IPS DF 6.9 (cell line): Measurements from ENCODE around the gene KRT86.
"Not testable (repeated sequence)": the region's sequence is repeated elsewhere in the genome, so short reads cannot be mapped to it uniquely, and the experiment has no call there.

Experiments used
- DNase-seq: peaks from one replicate; pipeline ENCODE4 v3.0.0-alpha.2; 2013; ENCODE audit warnings: low read depth, low spot score
- H3K27ac ChIP-seq: one replicate; pipeline ENCODE4 v1.5.1; 2013; ENCODE audit warnings: low read length, control low read depth
- H3K27me3 ChIP-seq: 2 replicates; pipeline ENCODE4 v1.6.1; 2013; ENCODE audit warnings: mild to moderate bottlenecking, low read length; ENCODE audit not compliant: control insufficient read depth, insufficient read depth
- H3K36me3 ChIP-seq: 2 replicates; pipeline ENCODE4 v1.6.1; 2013; ENCODE audit warnings: low read length; ENCODE audit not compliant: control insufficient read depth, insufficient read depth
- H3K4me1 ChIP-seq: 2 replicates; pipeline ENCODE4 v1.6.1; 2013; ENCODE audit warnings: low read length; ENCODE audit not compliant: control insufficient read depth, insufficient read depth
- H3K4me3 ChIP-seq: 2 replicates; pipeline ENCODE4 v1.5.1; 2013; ENCODE audit warnings: mild to moderate bottlenecking, low read length
- H3K9me3 ChIP-seq: 2 replicates; pipeline ENCODE4 v1.6.1; 2013; ENCODE audit warnings: low read length, inconsistent platforms; ENCODE audit not compliant: control insufficient read depth, insufficient read depth
- WGBS: extraction: QIAGEN DNeasy Blood & Tissue Kit; methylation state at CpG from one replicate; pipeline ENCODE4 v1.1.7; 2013; ENCODE audit warnings: mixed read lengths, missing lambda C conversion rate; ENCODE audit not compliant: insufficient read length, insufficient coverage; 5-methylcytosine and 5-hydroxymethylcytosine counted together

KRT86 gene

GRCh38 chr12:52245962-52246569 lies 28.4 kb upstream of the KRT86 start:
- peaks cover 4% of the 10 kb centered on the region; the same call in 1 of the 2 replicates for H3K4me1 ChIP-seq
- DNase-seq: no peak
- no peaks in the 10 kb centered on the region for H3K9me3 ChIP-seq
- no peak overlapping the region for H3K27ac ChIP-seq
- H3K27me3 ChIP-seq: peaks cover 3% of the 10 kb centered on the region; the same call in 1 of the 2 replicates
- no peak overlapping the region for H3K4me3 ChIP-seq
- no peaks in the 10 kb centered on the region for H3K36me3 ChIP-seq
- no CpG with 5 or more reads among the region's 7 CpGs for WGBS

DNA sequence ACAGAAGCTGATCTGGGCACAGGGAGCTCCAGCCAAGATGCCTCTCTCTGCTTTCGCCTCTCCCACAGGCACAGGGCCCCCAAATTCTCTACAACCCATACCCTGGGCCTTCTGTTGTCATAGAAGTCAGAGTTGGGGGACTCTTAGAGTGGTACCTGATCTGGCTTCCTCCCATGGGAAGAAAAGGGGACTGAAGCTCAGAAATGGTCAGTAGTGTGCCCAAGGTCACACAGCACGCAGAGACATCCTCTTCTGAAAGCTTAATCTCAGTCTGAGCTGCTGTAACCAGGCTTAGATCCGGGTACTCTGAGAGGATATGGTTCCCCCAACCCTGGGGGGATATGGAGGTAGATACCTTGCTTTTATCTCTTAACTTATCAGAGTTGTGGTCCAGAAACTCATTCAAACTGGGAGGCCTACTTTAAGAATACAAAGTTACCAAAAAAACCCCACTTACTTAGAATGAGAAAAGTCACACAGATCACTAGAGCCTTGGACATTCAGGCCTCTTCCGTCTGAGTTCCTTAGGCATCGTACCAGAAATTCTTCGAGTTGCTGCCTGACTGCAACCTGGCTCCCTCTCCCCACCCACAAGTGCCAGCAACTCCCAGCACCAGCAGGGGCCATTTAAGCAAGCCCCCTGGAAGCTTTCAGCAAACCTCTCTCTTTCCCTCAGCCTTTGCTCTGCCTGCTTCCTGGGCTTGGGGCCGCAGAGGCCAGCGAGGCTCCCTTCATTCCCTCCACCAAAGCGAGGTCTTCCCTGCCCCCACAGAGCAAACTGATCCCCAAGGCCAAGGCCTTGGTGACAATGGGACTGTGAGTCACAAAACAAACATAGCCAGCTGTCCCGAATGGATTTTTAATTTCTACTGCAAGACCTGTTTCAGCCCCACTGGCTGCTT lies 27.5 kb upstream of the KRT86 start:
- no CpG with 5 or more reads among the region's 10 CpGs for WGBS
- no peak overlapping the region for H3K27ac ChIP-seq
- no peaks in the 10 kb centered on the region for H3K9me3 ChIP-seq
- DNase-seq: no peak
- H3K27me3 ChIP-seq: peaks cover 3% of the 10 kb centered on the region; the same call in 1 of the 2 replicates
- H3K36me3 ChIP-seq: no peaks in the 10 kb centered on the region
- H3K4me3 ChIP-seq: no peak overlapping the region
- peaks cover 4% of the 10 kb centered on the region; the same call in 1 of the 2 replicates for H3K4me1 ChIP-seq

DNA sequence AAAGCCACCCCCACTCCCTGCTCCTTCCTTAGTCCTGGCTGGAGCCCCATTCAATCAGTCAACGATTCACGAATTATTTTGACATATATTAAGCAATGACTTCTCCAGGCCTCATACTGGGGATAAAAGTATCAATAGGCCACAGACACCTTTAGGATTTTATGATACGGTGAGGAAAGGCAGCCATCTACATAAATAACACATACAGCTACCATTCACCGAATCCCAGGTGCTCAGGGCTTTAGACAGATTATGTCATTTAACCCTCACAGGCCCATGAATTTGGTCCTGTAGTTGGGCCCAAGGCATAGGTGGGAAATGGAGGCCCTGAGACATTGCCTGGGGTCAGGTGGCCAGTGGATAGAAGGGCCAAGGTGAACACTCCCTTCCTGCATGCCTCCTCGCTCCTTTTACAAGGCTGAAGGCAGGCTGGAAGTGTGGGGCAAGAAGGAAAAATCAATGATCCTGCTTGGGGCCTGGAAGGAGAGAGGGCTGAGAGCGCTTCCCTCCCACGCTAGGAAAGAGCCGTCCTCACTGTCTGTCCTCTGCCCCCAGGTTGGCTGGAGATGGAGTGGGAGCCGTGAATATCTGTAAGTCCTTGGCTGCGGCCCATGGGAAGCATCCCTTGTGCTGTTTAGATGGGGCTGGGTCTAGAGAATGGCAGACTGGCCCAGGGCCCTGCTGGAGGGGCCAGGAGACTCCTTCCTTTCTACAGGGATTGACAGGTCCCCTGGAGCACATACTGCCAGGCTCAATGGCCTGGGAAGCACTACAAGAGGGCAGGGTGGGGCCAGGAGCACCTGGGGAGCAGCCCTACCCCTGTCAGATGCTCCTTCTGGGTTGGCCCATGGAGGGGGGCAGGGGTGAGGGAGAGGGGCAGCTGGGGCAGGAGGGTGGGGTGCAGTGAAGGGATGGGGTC lies 26.6 kb upstream of the KRT86 start:
- H3K4me1 ChIP-seq: peaks cover 4% of the 10 kb centered on the region; the same call in 1 of the 2 replicates
- no CpG with 5 or more reads among the region's 10 CpGs for whole genome bisulfite sequencing
- H3K36me3 ChIP-seq: no peaks in the 10 kb centered on the region
- no peak overlapping the region for H3K27ac ChIP-seq
- H3K9me3 ChIP-seq: no peaks in the 10 kb centered on the region
- H3K27me3 ChIP-seq: peaks cover 3% of the 10 kb centered on the region; the same call in 1 of the 2 replicates
- no peak overlapping the region for H3K4me3 ChIP-seq
- no peak for DNase-seq

- peaks cover 3% of the 10 kb centered on the region; the same call in 1 of the 2 replicates for H3K27me3 ChIP-seq
- no peak overlapping the region for H3K27ac ChIP-seq
- H3K4me3 ChIP-seq: no peak overlapping the region; the same call in 1 of the 2 replicates
- H3K4me1 ChIP-seq: peaks cover 3% of the 10 kb centered on the region; the same call in 1 of the 2 replicates
- no peaks in the 10 kb centered on the region for H3K36me3 ChIP-seq
- H3K9me3 ChIP-seq: no peaks in the 10 kb centered on the region
- WGBS: no CpG with 5 or more reads among the region's 18 CpGs
- no peak for DNase-seq
Observed at GRCh38 chr12:52248541-52249461, 25.6 kb upstream of the KRT86 start.

- no CpG with 5 or more reads among the region's 2 CpGs for WGBS
Observed at GRCh38 chr12:52249511-52250047, 24.9 kb upstream of the KRT86 start.

GRCh38 chr12:52250048-52250990 lies 24.1 kb upstream of the KRT86 start:
- WGBS: no CpG with 5 or more reads among the region's 52 CpGs

More at GRCh38 chr12:52249511-52250047, 24.9 kb upstream of the KRT86 start:
- peaks cover 3% of the 10 kb centered on the region; the same call in 1 of the 2 replicates for H3K27me3 ChIP-seq
- H3K4me3 ChIP-seq: no peak overlapping the region
- peaks cover 1% of the 10 kb centered on the region; the same call in 1 of the 2 replicates for H3K4me1 ChIP-seq
- no peak for DNase-seq
- H3K9me3 ChIP-seq: no peaks in the 10 kb centered on the region
- no peaks in the 10 kb centered on the region for H3K36me3 ChIP-seq
- no peak overlapping the region for H3K27ac ChIP-seq

DNA sequence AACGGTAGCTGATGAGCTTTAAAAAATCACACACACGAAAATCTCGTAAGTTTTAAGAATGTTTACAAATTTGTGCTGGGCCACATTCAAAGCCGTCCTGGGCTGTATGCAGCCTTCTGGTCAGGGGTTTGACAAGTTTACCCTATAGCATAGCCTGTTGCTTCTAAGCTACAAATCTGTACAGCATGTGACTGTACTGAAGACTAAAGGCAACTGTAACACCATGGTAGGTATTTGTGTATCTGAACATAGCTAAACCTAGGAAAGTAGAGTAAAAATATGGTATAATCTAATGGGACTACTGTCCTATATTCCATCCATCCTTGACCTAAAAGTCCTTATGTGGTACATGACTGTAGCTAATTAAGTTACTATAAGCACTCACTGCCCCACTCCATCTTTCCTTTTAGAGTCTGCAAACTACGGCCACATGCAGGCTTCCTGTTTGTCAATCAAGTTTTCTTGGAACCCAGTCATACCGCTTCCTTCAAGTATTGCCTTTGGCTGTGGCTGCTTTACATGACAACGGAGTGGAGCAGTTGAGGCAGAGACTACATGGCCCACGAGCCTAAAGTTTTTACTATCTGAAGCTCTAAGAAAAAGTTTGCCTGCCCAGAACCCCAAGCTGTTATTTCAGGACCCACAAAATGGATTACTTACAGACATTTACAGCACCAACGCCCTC lies 22.9 kb upstream of the KRT86 start:
- no peaks in the 10 kb centered on the region for H3K9me3 ChIP-seq
- no peak for DNase-seq
- no peaks in the 10 kb centered on the region for H3K4me1 ChIP-seq
- WGBS: no CpG with 5 or more reads among the region's 9 CpGs
- H3K27me3 ChIP-seq: peaks cover 3% of the 10 kb centered on the region; the same call in 1 of the 2 replicates
- no peak overlapping the region for H3K4me3 ChIP-seq
- no peaks in the 10 kb centered on the region for H3K36me3 ChIP-seq
- no peak overlapping the region for H3K27ac ChIP-seq

More at GRCh38 chr12:52250048-52250990, 24.1 kb upstream of the KRT86 start:
- Histone ChIP-seq H3K36me3 (no peaks in the 10 kb centered on the region), H3K4me3 (peak overlapping the region; percentile 13; the same call in 1 of the 2 replicates), H3K4me1 (no peaks in the 10 kb centered on the region; the same call in 1 of the 2 replicates), H3K27me3 (peaks cover 3% of the 10 kb centered on the region; the same call in 1 of the 2 replicates), H3K9me3 (no peaks in the 10 kb centered on the region), H3K27ac (no peak overlapping the region)
- no peak for DNase-seq

- not testable (repeated sequence) for H3K27ac ChIP-seq, H3K36me3 ChIP-seq, H3K4me1 ChIP-seq, H3K27me3 ChIP-seq, DNase-seq, H3K4me3 ChIP-seq, H3K9me3 ChIP-seq
- no CpG with 5 or more reads among the region's 8 CpGs for WGBS
Observed at GRCh38 chr12:52252175-52252615, 22.2 kb upstream of the KRT86 start.
